Loucy (cell line): Measurements from ENCODE around the gene ADAP2.
A peak's percentile ranks its signal among the peaks of the same experiment; 100 is the strongest.

Source experiments
- H2AFZ ChIP-seq: fragments of 200-600 bp; sonication (generic); 2 replicates; pipeline ENCODE4 v1.6.0; 2016; ENCODE audit warnings: antibody characterized with exemption, mild to moderate bottlenecking, low read length, moderate library complexity
- H3F3A ChIP-seq: fragments of 200-600 bp; 2 replicates; pipeline ENCODE4 v1.6.0; 2016; ENCODE audit warnings: antibody characterized with exemption, low read depth, mild to moderate bottlenecking
- H3K27me3 ChIP-seq: fragments of 200-600 bp; sonication (generic); 2 replicates; pipeline ENCODE4 v1.6.1; 2014; ENCODE audit warnings: low read length, mild to moderate bottlenecking; ENCODE audit not compliant: insufficient read depth, poor library complexity, severe bottlenecking
- H3K36me3 ChIP-seq: fragments of 200-600 bp; sonication (generic); 2 replicates; pipeline ENCODE4 v1.6.1; 2016; ENCODE audit warnings: low read length; ENCODE audit not compliant: insufficient read depth
- H3K4me1 ChIP-seq: fragments of 200-600 bp; sonication (generic); 2 replicates; pipeline ENCODE4 v1.5.1; 2014; ENCODE audit warnings: low read length, mild to moderate bottlenecking; ENCODE audit not compliant: insufficient read depth, poor library complexity, severe bottlenecking
- H3K4me2 ChIP-seq: fragments of 200-600 bp; sonication (generic); 2 replicates; pipeline ENCODE4 v1.6.0; 2014; ENCODE audit warnings: antibody characterized with exemption, low read length, low read depth, mild to moderate bottlenecking; ENCODE audit not compliant: poor library complexity, severe bottlenecking
- H3K4me3 ChIP-seq: fragments of 200-600 bp; sonication (generic); 2 replicates; pipeline ENCODE4 v1.5.1; 2014; ENCODE audit warnings: low read length, mild to moderate bottlenecking, mixed read lengths; ENCODE audit not compliant: poor library complexity, severe bottlenecking
- H3K79me2 ChIP-seq: fragments of 200-600 bp; sonication (generic); 2 replicates; pipeline ENCODE4 v1.6.1; 2014; ENCODE audit warnings: low read length; ENCODE audit not compliant: insufficient read depth
- H3K9ac ChIP-seq: fragments of 200-600 bp; sonication (generic); 2 replicates; pipeline ENCODE4 v1.6.0; 2014; ENCODE audit warnings: mild to moderate bottlenecking, low read depth, low read length, moderate library complexity; ENCODE audit not compliant: poor library complexity, severe bottlenecking
- H3K9me2 ChIP-seq: fragments of 200-600 bp; sonication (generic); replicated peaks from 2 replicates; pipeline ENCODE4 v1.6.1; 2016; ENCODE audit warnings: low read depth, low read length, mixed read lengths
- H3K9me3 ChIP-seq: fragments of 200-600 bp; sonication (generic); 2 replicates; pipeline ENCODE4 v1.6.1; 2014; ENCODE audit warnings: mild to moderate bottlenecking, antibody characterized with exemption, low read length, low read depth; ENCODE audit not compliant: insufficient read depth
- H4K20me1 ChIP-seq: fragments of 200-600 bp; sonication (generic); 2 replicates; pipeline ENCODE4 v1.6.0; 2014; ENCODE audit warnings: antibody characterized with exemption, low read length, mild to moderate bottlenecking; ENCODE audit not compliant: insufficient read depth, poor library complexity, severe bottlenecking
- CTCF ChIP-seq: fragments of 200-600 bp; sonication (generic); conservative IDR thresholded peaks from 2 replicates; pipeline ENCODE4 v1.5.1; 2014; ENCODE audit warnings: mild to moderate bottlenecking, antibody characterized with exemption, low read length
- EZH2phosphoT487 ChIP-seq: fragments of 200-600 bp; IDR thresholded peaks from 2 replicates; pipeline ENCODE4 v1.6.1; 2018; ENCODE audit warnings: antibody characterized with exemption, mild to moderate bottlenecking, moderate library complexity, borderline replicate concordance

The ADAP2 gene

GRCh38 chr17:31004160-31004559 lies 82.4 kb downstream of the ADAP2 start:
- no peaks in the 10 kb centered on the region for H3F3A ChIP-seq
- TF ChIP-seq CTCF (no peak), EZH2phosphoT487 (no peak)
- no peaks in the 10 kb centered on the region for H3K79me2 ChIP-seq
- H3K4me3 ChIP-seq: no peak overlapping the region
- H4K20me1 ChIP-seq: no peaks in the 10 kb centered on the region
- no peaks in the 10 kb centered on the region for H3K4me1 ChIP-seq
- no peaks in the 10 kb centered on the region for H3K27me3 ChIP-seq
- no peak overlapping the region for H2AFZ ChIP-seq
- H3K36me3 ChIP-seq: peaks cover 8% of the 10 kb centered on the region; the same call in 1 of the 2 replicates
- H3K9me2 ChIP-seq: no peaks in the 10 kb centered on the region
- H3K9me3 ChIP-seq: no peaks in the 10 kb centered on the region
- H3K4me2 ChIP-seq: no peak overlapping the region
- H3K9ac ChIP-seq: no peak overlapping the region

GRCh38 chr17:31007695-31008373 lies 86.1 kb downstream of the ADAP2 start:
- H3K9ac ChIP-seq: peak overlapping the region; percentile 32
- peak overlapping the region; percentile 31 for H3K4me2 ChIP-seq
- TF ChIP-seq EZH2phosphoT487: no peak
- no peak for TF ChIP-seq CTCF
- H3K9me3 ChIP-seq: no peaks in the 10 kb centered on the region
- no peaks in the 10 kb centered on the region for H3K9me2 ChIP-seq
- no peaks in the 10 kb centered on the region for H3K4me1 ChIP-seq
- H4K20me1 ChIP-seq: no peaks in the 10 kb centered on the region
- no peaks in the 10 kb centered on the region for H3K36me3 ChIP-seq
- H2AFZ ChIP-seq: peak overlapping the region; percentile 26; the same call in 1 of the 2 replicates
- H3K27me3 ChIP-seq: no peaks in the 10 kb centered on the region
- no peaks in the 10 kb centered on the region for H3F3A ChIP-seq
- H3K79me2 ChIP-seq: no peaks in the 10 kb centered on the region
- peak overlapping the region; percentile 60 for H3K4me3 ChIP-seq

GRCh38 chr17:31008374-31009041 lies 86.8 kb downstream of the ADAP2 start:
- H3F3A ChIP-seq: no peaks in the 10 kb centered on the region
- peak overlapping the region; percentile 31 for H3K4me2 ChIP-seq
- H3K36me3 ChIP-seq: no peaks in the 10 kb centered on the region
- no peaks in the 10 kb centered on the region for H3K9me2 ChIP-seq
- H3K4me3 ChIP-seq: peak overlapping the region; percentile 60
- H3K27me3 ChIP-seq: no peaks in the 10 kb centered on the region
- no peaks in the 10 kb centered on the region for H3K79me2 ChIP-seq
- H3K9me3 ChIP-seq: no peaks in the 10 kb centered on the region
- H3K4me1 ChIP-seq: no peaks in the 10 kb centered on the region
- no peaks in the 10 kb centered on the region for H4K20me1 ChIP-seq
- peak overlapping the region; percentile 26; the same call in 1 of the 2 replicates for H2AFZ ChIP-seq
- TF ChIP-seq EZH2phosphoT487 (no peak), CTCF (no peak)
- peak overlapping the region; percentile 32 for H3K9ac ChIP-seq
